AG10803 (cell line): Measurements from ENCODE around the gene ACTR3C.
"Not testable (repeated sequence)": the region's sequence is repeated elsewhere in the genome, so short reads cannot be mapped to it uniquely, and the experiment has no call there.

Experiments used
- DNase-seq: peaks from one replicate; pipeline ENCODE4 v3.0.0; 2010; ENCODE audit warnings: low read depth
- H3K4me3 ChIP-seq: 2 replicates; pipeline ENCODE4 v1.5.1; 2011; ENCODE audit warnings: mild to moderate bottlenecking, low read length, control low read depth
- TF ChIP-seq, protein P1 (sequence below): conservative IDR thresholded peaks from 2 replicates; pipeline ENCODE4 v1.5.1; 2011; ENCODE audit warnings: mild to moderate bottlenecking, low read length, control low read depth, inconsistent platforms

ACTR3C gene

DNA sequence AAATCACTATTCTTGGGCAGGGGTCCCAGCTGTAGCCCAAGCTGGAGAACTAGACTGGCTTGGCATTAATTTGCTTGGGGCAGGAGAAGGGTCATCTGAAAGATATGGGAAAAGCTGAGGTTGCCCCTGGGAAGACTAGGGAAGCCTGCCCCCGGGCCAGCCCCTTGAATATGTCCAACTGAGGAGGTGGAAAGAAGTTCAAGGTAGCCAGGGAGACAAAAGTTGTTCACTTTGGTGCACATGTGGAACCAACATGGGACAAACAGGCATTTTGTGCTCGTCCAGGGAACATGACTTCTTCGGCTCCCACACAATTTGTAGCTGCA, 1.6 kb downstream of the ACTR3C start:
- no peak for DNase-seq
- no peak overlapping the region for H3K4me3 ChIP-seq

DNA sequence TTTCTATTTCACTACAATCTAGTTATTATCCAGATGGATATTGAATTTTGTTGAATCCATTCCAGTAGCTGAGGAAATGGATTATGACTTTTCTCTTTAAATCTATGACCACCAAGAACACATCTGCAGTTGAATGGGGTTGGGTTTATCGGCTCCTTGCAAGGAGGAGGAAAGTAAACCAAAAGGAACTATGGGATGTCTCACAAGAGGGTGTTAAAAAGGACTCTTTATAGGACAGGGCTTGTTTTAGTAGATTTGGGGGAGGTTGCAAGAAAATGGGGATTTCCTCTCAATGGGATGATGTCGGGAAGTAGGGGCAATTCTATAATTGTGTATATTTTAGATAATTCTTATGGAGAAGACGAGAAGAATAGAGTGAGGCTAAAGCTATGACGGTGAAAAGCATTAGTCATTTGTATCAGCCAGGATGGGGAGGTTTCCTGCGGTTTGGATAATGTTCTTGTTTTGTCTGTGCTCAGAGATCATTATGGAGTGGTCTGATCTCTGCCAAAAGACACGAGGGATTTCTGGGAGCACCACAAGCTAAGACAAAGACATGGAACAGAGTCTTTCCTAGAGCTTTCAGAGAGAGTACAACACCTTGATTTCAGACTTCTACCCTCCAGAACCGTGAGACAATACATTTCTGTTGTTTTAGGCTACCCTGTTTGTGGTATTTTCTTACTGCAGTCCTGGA, 5.4 kb downstream of the ACTR3C start:
- no peak overlapping the region for H3K4me3 ChIP-seq
- TF ChIP-seq, protein P1, sequence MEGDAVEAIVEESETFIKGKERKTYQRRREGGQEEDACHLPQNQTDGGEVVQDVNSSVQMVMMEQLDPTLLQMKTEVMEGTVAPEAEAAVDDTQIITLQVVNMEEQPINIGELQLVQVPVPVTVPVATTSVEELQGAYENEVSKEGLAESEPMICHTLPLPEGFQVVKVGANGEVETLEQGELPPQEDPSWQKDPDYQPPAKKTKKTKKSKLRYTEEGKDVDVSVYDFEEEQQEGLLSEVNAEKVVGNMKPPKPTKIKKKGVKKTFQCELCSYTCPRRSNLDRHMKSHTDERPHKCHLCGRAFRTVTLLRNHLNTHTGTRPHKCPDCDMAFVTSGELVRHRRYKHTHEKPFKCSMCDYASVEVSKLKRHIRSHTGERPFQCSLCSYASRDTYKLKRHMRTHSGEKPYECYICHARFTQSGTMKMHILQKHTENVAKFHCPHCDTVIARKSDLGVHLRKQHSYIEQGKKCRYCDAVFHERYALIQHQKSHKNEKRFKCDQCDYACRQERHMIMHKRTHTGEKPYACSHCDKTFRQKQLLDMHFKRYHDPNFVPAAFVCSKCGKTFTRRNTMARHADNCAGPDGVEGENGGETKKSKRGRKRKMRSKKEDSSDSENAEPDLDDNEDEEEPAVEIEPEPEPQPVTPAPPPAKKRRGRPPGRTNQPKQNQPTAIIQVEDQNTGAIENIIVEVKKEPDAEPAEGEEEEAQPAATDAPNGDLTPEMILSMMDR, result no peak
- DNase-seq, result peak; percentile 76

More for the DNA sequence above, 1.6 kb downstream of the ACTR3C start:
- TF ChIP-seq, protein P1, result no peak

GRCh38 chr7:150316987-150317386, 6.4 kb downstream of the ACTR3C start:
- H3K4me3 ChIP-seq, DNase-seq: not testable (repeated sequence)

DNA sequence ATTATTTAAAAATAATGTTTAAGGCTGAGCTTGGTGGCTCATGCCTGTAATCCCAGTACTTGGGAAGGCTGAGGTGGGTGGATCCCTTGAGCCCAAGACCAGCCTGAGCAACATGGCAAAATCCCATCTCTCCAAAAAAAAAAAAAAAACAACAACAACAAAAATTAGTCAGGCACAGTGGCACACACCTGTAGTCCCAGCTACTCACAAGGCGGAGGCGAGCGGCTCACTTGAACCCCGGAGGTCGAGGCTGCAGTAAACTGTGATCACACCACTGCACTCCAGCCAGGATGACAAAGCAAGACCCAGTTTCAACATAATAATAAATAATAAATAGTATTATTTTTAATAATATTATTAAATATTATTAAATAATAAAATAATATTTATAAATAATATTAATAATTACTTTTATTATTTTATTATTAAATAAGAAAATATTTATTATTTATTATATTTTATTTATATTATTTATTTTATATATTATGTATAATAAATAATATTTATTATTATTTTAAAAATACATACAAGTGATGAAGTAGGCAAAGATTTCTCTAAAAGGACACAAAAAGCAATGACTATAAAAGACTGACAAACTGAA, 8.6 kb downstream of the ACTR3C start:
- no peak overlapping the region for H3K4me3 ChIP-seq
- no peak for DNase-seq
- TF ChIP-seq, protein P1, result no peak

DNA sequence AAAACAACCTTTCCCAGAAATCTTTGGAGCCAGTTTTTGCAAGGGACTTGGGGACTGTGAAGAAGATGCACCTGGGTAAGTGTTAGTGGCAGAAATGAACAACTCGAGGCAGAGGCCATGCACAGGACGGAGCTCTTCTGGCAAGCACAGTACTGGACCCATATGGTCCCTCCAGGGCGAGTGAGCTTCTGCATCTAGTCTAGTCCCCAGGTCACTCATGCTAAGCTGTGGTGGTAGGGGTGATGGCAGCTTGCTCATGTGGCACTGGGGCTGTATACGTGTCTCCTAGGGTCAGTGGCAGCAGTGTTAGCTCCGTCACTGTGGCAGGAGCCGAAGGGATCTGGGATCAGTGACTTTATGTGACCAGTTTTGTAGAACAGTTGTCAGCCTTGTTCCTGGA, 9.5 kb downstream of the ACTR3C start:
- no peak overlapping the region for H3K4me3 ChIP-seq
- no peak for DNase-seq
- TF ChIP-seq, protein P1, result no peak

DNA sequence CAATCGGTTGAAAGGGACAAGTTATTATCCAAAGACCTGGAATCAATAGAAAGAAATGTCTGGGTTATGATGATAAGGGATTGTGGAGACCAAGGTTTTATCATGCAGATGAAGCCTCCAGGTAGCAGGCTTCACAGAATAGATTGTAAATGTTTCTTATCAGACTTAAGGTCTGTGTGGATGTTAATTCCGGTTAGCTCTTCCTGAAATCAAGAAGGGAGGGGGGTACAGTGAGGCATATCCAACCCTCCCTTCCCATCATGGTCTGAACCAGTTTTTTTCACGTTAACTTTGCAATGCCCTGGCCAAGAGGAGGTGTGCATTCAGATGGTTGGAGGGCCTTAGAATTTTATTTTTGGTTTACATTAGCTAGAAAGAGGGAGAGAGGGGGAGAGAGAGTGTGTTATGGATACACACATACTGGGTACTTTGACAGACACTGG, 10.0 kb downstream of the ACTR3C start:
- DNase-seq, result no peak
- no peak overlapping the region for H3K4me3 ChIP-seq
- TF ChIP-seq, protein P1, result no peak

DNA sequence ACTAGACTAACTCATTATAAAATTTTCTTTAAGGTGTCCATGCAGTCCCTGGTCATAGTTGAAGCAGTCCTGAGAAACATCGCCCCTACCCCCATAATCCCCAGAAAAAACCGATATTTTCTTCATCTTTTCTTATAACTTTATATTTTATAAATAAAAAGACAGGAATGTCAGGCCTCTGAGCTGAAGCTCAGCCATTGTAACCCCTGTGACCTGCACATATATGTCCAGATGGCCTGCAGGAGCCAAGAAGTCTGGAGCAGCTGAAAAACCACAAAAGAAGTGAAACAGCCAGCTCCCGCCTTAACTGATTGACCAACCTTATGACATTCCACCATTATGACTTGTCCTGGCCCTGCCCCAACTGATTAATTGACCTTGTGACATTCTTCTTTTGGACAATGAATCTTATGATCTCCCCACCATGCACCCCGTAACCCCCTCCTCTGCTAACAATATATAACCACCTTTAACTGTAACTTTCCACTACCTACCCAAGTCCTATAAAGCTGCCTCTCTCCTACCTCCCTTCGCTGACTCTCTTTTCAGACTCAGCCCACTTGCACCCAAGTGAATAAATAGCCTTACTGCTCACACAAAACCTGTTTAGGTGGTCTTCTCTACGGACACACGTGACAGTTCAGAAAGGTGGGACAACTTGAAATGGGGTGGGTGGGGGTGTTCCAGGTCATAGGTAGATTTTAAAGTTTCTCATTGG, 10.5 kb downstream of the ACTR3C start:
- H3K4me3 ChIP-seq, result not testable (repeated sequence)
- DNase-seq, result peak; percentile 66

DNA sequence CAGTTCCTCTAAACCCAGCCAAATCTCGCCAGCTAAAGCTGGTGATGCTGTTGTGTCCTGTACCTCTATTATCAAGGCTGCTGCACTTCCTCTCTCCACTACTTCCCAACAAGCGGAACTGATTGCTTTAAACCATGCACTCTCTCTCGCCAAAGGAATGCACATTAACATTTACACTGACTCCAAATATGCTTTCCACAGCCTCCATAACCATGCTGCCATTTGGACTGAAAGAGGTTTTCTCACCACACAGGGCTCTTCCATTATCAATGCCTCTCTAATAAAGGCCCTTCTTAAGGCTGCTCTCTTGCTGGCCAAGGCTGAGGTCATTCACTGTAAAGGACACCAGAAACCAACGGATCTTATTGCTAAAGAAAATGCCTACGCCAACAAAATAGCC, 11.6 kb downstream of the ACTR3C start:
- TF ChIP-seq, protein P1, result no peak
- no peak overlapping the region for H3K4me3 ChIP-seq
- DNase-seq, result peak; percentile 36
